Panc1 (cell line): Measurements from ENCODE around the gene MOB3C. TPM values are rescaled to one million over a fixed set of nuclear protein-coding genes. Genes with fewer than 3 reads are reported as not detected.

Experiments used
- ATAC-seq: fragments of 200-7000 bp; cut with Tn5 transposase; 2 replicates; pipeline ENCODE4 v1.9.1; 2020; ENCODE audit warnings: mild to moderate bottlenecking, moderate library complexity
- BruUV-seq: library from RNA; stranded (reverse); fragments of 400-500 nt; replicated peaks from 2 replicates; lab custom pipeline; 2021; lab: Mats Ljungman, UMichigan
- CTCF ChIA-PET: fragments of 300-600 bp; sonication (Branson Sonifier 250); formaldehyde crosslinking; loops from one replicate; lab custom pipeline; 2022; ENCODE audit warnings: antibody characterized with exemption; lab: Charles Lee
- POLR2A ChIA-PET: fragments of 300-600 bp; sonication (Branson Sonifier 250); formaldehyde crosslinking; loops from one replicate; lab custom pipeline; 2022; ENCODE audit warnings: antibody characterized with exemption; lab: Charles Lee
- DNase-seq: peaks from one replicate; pipeline ENCODE4 v3.0.0-alpha.2; 2010; ENCODE audit warnings: low read depth, low spot score
- H3K27ac ChIP-seq: 2 replicates; pipeline ENCODE4 v1.5.1; 2011; ENCODE audit warnings: mild to moderate bottlenecking, low read length, inconsistent platforms
- H3K27me3 ChIP-seq: fragments of 200-500 bp; sonication (Bioruptor generic); 2 replicates; pipeline ENCODE4 v1.6.0; 2014; ENCODE audit warnings: low read length, inconsistent platforms; ENCODE audit not compliant: control insufficient read depth, insufficient read depth
- H3K36me3 ChIP-seq: fragments of 200-500 bp; sonication (Bioruptor generic); 2 replicates; pipeline ENCODE4 v1.5.1; 2014; ENCODE audit warnings: inconsistent platforms, mild to moderate bottlenecking, low read length, moderate library complexity; ENCODE audit not compliant: control insufficient read depth, insufficient read depth
- H3K4me1 ChIP-seq: 2 replicates; pipeline ENCODE4 v1.5.1; 2011; ENCODE audit warnings: inconsistent platforms, mild to moderate bottlenecking, low read length, moderate library complexity; ENCODE audit not compliant: control insufficient read depth, insufficient read depth
- H3K4me3 ChIP-seq, 2 experiments: 2 replicates each; pipeline ENCODE4 v1.5.1; 2011 to 2012; ENCODE audit warnings: low read depth in 2 of 2, low read length in 2 of 2, mild to moderate bottlenecking in 2 of 2, inconsistent platforms in 1 of 2, moderate library complexity in 1 of 2
- H3K9me3 ChIP-seq: fragments of 200-500 bp; sonication (Bioruptor generic); 2 replicates; pipeline ENCODE4 v1.5.1; 2014; ENCODE audit warnings: low read depth, mild to moderate bottlenecking, inconsistent platforms, low read length, moderate library complexity; ENCODE audit not compliant: control insufficient read depth, insufficient read depth
- POLR2AphosphoS5 ChIP-seq: IDR thresholded peaks from 2 replicates; pipeline ENCODE4 v1.6.1; 2012; ENCODE audit warnings: mild to moderate bottlenecking, low read depth, low read length, moderate library complexity
- SIN3A ChIP-seq: IDR thresholded peaks from 2 replicates; pipeline ENCODE4 v1.6.1; 2012; ENCODE audit warnings: low read depth, mild to moderate bottlenecking, low read length, moderate library complexity, borderline replicate concordance; ENCODE audit not compliant: insufficient read depth
- TCF7L2 ChIP-seq: IDR thresholded peaks from 2 replicates; pipeline ENCODE4 v1.6.1; 2011; ENCODE audit warnings: mild to moderate bottlenecking, low read depth, low read length, inconsistent platforms
- in situ Hi-C: cut with HindIII; loops from 2 replicates; pipeline ENCODE4 v1.10.0; 2016; ENCODE audit warnings: low sequenced_read_pairs, low pct_unique_long_range_greater_than_20kb
- intact Hi-C: fragments of 100-400 bp; cut with micrococcal nuclease; formaldehyde crosslinking; loops from one replicate; pipeline ENCODE4 v1.10.0; 2022; ENCODE audit not compliant: unreplicated experiment
- total RNA-seq: library from RNA; stranded (reverse); gene quantifications from one replicate; pipeline ENCODE4 v1.2.1, GENCODE V29; 2021; ENCODE audit not compliant: unreplicated experiment
- TF ChIP-seq, protein P1 (sequence below): fragments of 450-650 bp; IDR thresholded peaks from 2 replicates; pipeline ENCODE4 v1.5.1; 2017; ENCODE audit warnings: mild to moderate bottlenecking
- TF ChIP-seq, protein P2 (sequence below), 2 experiments: IDR thresholded peaks; 2 replicates each; pipeline ENCODE4 v1.6.1; 2011 to 2012; ENCODE audit warnings: low read depth in 2 of 2, control low read depth in 1 of 2, low read length in 1 of 2, mild to moderate bottlenecking in 1 of 2, moderate library complexity in 1 of 2; ENCODE audit not compliant: insufficient read depth in 1 of 2

The MOB3C gene
- total RNA-seq, 1 experiment from 2014 or later, result 10.5 TPM

DNA sequence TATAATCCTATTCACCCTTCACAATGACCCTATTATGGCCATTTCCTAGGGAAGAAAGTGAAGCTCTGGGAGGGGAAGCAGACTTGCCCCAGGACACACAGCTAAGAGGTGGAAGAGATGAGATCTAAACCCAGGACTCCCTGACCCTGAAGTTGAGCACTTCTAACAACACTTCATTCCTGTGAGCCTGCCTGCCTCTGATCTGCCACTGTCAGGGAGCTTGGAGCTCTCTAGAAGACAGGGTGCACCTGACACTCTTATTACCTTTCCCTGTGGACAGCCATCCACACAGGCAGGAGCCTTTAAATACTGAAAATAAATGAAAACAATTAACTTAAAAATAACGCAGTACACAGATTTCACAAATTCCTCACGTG lies 13.1 kb downstream of the MOB3C start:
- DNase-seq, result no peak
- ChIA-PET CTCF (interaction anchor here (0.5 to 0.7 kb wide), 2 partner anchors 16 to 157 kb away, joined by 3 read pairs; no protein-coding TSS in a partner anchor), POLR2A (interaction anchor here (1.6 kb wide), 1 partner anchor 13 kb away, joined by 14 read pairs; the partner anchor contains the start of gene MOB3C)
- no peaks in the 10 kb centered on the region for H3K36me3 ChIP-seq
- H3K9me3 ChIP-seq, result no peaks in the 10 kb centered on the region
- H3K27ac ChIP-seq, result peak overlapping the region; percentile 89
- BruUV-seq, result no TSS peak
- intact Hi-C loops, result no loop called here
- in situ Hi-C loops, result no loop called here
- peak; percentile 26 for ATAC-seq
- peak overlapping the region; percentile 80 to 96 for H3K4me3 ChIP-seq
- TF ChIP-seq TCF7L2, result no peak
- no peak for TF ChIP-seq POLR2AphosphoS5
- no peak for TF ChIP-seq SIN3A
- TF ChIP-seq, protein P1, sequence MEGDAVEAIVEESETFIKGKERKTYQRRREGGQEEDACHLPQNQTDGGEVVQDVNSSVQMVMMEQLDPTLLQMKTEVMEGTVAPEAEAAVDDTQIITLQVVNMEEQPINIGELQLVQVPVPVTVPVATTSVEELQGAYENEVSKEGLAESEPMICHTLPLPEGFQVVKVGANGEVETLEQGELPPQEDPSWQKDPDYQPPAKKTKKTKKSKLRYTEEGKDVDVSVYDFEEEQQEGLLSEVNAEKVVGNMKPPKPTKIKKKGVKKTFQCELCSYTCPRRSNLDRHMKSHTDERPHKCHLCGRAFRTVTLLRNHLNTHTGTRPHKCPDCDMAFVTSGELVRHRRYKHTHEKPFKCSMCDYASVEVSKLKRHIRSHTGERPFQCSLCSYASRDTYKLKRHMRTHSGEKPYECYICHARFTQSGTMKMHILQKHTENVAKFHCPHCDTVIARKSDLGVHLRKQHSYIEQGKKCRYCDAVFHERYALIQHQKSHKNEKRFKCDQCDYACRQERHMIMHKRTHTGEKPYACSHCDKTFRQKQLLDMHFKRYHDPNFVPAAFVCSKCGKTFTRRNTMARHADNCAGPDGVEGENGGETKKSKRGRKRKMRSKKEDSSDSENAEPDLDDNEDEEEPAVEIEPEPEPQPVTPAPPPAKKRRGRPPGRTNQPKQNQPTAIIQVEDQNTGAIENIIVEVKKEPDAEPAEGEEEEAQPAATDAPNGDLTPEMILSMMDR, result no peak
- TF ChIP-seq, protein P2, sequence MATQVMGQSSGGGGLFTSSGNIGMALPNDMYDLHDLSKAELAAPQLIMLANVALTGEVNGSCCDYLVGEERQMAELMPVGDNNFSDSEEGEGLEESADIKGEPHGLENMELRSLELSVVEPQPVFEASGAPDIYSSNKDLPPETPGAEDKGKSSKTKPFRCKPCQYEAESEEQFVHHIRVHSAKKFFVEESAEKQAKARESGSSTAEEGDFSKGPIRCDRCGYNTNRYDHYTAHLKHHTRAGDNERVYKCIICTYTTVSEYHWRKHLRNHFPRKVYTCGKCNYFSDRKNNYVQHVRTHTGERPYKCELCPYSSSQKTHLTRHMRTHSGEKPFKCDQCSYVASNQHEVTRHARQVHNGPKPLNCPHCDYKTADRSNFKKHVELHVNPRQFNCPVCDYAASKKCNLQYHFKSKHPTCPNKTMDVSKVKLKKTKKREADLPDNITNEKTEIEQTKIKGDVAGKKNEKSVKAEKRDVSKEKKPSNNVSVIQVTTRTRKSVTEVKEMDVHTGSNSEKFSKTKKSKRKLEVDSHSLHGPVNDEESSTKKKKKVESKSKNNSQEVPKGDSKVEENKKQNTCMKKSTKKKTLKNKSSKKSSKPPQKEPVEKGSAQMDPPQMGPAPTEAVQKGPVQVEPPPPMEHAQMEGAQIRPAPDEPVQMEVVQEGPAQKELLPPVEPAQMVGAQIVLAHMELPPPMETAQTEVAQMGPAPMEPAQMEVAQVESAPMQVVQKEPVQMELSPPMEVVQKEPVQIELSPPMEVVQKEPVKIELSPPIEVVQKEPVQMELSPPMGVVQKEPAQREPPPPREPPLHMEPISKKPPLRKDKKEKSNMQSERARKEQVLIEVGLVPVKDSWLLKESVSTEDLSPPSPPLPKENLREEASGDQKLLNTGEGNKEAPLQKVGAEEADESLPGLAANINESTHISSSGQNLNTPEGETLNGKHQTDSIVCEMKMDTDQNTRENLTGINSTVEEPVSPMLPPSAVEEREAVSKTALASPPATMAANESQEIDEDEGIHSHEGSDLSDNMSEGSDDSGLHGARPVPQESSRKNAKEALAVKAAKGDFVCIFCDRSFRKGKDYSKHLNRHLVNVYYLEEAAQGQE (IDR thresholded peaks at IDR 0.05; ENCODE audit: insufficient read depth in 1 of 2, low read depth in 2 of 2, low read length in 1 of 2), result no peak
- H3K27me3 ChIP-seq, result no peaks in the 10 kb centered on the region
- H3K4me1 ChIP-seq, result peaks cover 16% of the 10 kb centered on the region

DNA sequence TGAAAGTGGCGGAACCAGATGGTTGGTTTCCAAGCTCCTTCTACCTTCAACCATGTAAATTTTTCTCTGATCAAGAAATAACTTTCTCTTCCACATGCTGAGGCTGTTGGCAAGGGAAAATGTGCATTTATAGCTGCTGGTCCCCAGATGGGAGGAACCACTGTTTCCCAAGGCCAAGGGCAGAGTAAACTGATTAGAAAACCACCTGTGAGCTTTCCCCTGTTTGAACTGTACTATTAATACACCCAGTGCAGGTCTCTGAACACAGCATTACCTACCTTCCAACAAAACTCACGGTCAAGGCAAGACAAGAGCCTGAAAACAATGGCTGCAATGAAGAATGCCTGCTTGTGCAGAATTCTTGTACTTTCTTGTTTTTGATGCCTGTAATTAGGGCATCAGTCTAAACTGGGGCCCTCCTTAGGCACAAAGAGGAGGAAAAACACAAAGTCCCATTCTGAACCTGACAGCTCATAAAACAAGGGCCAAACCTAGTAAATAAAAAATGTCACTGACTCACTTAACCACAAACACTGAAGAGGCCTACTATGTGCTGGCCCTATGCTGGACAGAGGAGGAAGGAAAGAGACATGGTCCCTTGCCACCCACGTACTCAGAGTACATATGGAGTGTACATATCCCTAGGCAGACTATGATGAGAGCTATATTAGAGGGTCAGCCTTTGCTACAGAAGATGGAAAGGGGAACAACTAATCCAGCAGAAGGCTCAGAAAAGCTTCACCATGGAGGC lies 15.2 kb downstream of the MOB3C start:
- H3K4me1 ChIP-seq, result peaks cover 16% of the 10 kb centered on the region
- H3K27ac ChIP-seq, result no peak overlapping the region
- H3K9me3 ChIP-seq, result no peaks in the 10 kb centered on the region
- intact Hi-C loops (no loop called here), in situ Hi-C loops (no loop called here)
- no peaks in the 10 kb centered on the region for H3K36me3 ChIP-seq
- TF ChIP-seq POLR2AphosphoS5, result no peak
- TF ChIP-seq, protein P1, result no peak
- TF ChIP-seq, protein P2 (IDR thresholded peaks at IDR 0.05; ENCODE audit: insufficient read depth in 1 of 2, low read depth in 2 of 2, low read length in 1 of 2), result no peak
- no peak for TF ChIP-seq TCF7L2
- DNase-seq (no peak), ATAC-seq (no peak)
- ChIA-PET POLR2A (no interaction called here), CTCF (no interaction called here)
- no peak overlapping the region for H3K4me3 ChIP-seq
- BruUV-seq, result TSS peak; percentile 48
- no peaks in the 10 kb centered on the region for H3K27me3 ChIP-seq
